NT2/D1 (cell line): ENCODE measurements around the gene CNPY3.
A peak's percentile ranks its signal among the peaks of the same experiment; 100 is the strongest.
"Not testable (repeated sequence)": the region's sequence is repeated elsewhere in the genome, so short reads cannot be mapped to it uniquely, and the experiment has no call there.

Experiments used
- DNase-seq: peaks from one replicate; pipeline ENCODE4 v3.0.0-alpha.2; 2011; ENCODE audit warnings: low read depth, low spot score
- H3K27me3 ChIP-seq: 2 replicates; pipeline ENCODE4 v1.6.0; 2011; ENCODE audit warnings: mild to moderate bottlenecking; ENCODE audit not compliant: insufficient read length, insufficient read depth
- H3K36me3 ChIP-seq: 2 replicates; pipeline ENCODE4 v1.6.1; 2011; ENCODE audit warnings: mild to moderate bottlenecking, low read length, mixed read lengths; ENCODE audit not compliant: insufficient read depth, insufficient read length
- H3K4me1 ChIP-seq: 2 replicates; pipeline ENCODE4 v1.5.1; 2011; ENCODE audit not compliant: insufficient read depth, insufficient read length
- H3K4me3 ChIP-seq: 2 replicates; pipeline ENCODE4 v1.5.1; 2011; ENCODE audit warnings: low read depth; ENCODE audit not compliant: insufficient read length
- H3K9ac ChIP-seq: 2 replicates; pipeline ENCODE4 v1.6.0; 2011; ENCODE audit warnings: low read depth; ENCODE audit not compliant: insufficient read length
- H3K9me3 ChIP-seq: 2 replicates; pipeline ENCODE4 v1.5.1; 2011; ENCODE audit warnings: mild to moderate bottlenecking, low read length; ENCODE audit not compliant: insufficient read depth
- SUZ12 ChIP-seq: IDR thresholded peaks from 2 replicates; pipeline ENCODE4 v1.6.1; 2011; ENCODE audit not compliant: insufficient read length, insufficient read depth; ENCODE audit errors: extremely low read depth
- YY1 ChIP-seq: IDR thresholded peaks from 2 replicates; pipeline ENCODE4 v1.6.1; 2011; ENCODE audit not compliant: insufficient read length, insufficient read depth
- ZNF274 ChIP-seq: IDR thresholded peaks from 2 replicates; pipeline ENCODE4 v1.6.1; 2011; ENCODE audit warnings: mild to moderate bottlenecking, low read depth, low read length

CNPY3 gene

DNA sequence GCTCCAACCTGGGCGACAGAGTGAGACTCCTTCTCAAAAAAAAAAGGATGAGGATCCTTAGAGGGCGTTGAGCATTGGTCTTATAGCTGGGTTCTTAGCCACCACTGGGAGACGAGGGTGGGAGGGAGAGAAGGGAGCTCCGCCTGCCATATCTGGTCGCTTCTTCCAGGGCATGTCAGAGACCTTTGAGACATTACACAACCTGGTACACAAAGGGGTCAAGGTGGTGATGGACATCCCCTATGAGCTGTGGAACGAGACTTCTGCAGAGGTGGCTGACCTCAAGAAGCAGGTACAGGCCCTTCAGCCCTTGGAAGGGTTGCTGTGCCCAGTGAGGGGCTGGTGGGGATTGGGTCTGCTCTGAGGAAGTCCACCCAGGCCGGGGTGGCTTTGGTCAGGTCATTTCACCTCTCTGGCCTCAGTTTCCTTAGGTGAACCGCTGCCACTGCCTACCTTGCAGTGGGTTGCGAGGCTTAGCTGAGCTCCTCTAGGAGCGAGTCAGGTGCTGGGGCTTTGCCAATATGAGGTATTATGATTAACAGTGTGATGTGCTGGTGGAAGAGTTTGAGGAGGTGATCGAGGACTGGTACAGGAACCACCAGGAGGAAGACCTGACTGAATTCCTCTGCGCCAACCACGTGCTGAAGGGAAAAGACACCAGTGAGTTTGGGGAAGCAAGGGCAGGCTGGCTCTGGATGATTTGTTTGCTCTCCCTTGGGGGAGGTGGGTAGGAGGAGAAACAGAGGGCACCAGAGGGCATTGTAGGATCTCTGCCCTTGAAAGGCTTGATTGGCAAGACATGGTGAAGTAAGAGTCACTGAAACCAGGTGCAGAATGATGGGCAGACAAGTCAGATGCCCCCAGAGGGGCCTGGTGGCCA is 8.5 kb downstream of the CNPY3 start:
- peaks cover 68% of the 10 kb centered on the region for H3K36me3 ChIP-seq
- H3K4me1 ChIP-seq: no peaks in the 10 kb centered on the region
- H3K9me3 ChIP-seq: no peaks in the 10 kb centered on the region
- no peak for DNase-seq
- no peak overlapping the region for H3K9ac ChIP-seq
- TF ChIP-seq ZNF274: no peak
- no peak for TF ChIP-seq YY1
- no peak for TF ChIP-seq SUZ12
- H3K27me3 ChIP-seq: no peaks in the 10 kb centered on the region
- no peak overlapping the region for H3K4me3 ChIP-seq

DNA sequence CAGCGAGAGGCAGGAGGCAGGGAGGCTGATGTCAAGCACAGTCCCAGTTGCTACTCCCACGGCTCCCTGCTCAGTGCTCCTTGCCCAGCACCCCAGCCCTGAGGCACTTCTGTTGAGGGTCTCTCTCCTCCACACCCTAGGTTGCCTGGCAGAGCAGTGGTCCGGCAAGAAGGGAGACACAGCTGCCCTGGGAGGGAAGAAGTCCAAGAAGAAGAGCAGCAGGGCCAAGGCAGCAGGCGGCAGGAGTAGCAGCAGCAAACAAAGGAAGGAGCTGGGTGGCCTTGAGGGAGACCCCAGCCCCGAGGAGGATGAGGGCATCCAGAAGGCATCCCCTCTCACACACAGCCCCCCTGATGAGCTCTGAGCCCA is 9.1 kb downstream of the CNPY3 start:
- H3K9ac ChIP-seq: no peak overlapping the region
- no peak overlapping the region for H3K4me3 ChIP-seq
- DNase-seq: no peak
- no peaks in the 10 kb centered on the region for H3K27me3 ChIP-seq
- TF ChIP-seq SUZ12: no peak
- TF ChIP-seq ZNF274: no peak
- TF ChIP-seq YY1: no peak
- H3K9me3 ChIP-seq: no peaks in the 10 kb centered on the region
- peaks cover 63% of the 10 kb centered on the region for H3K36me3 ChIP-seq
- no peaks in the 10 kb centered on the region for H3K4me1 ChIP-seq

DNA sequence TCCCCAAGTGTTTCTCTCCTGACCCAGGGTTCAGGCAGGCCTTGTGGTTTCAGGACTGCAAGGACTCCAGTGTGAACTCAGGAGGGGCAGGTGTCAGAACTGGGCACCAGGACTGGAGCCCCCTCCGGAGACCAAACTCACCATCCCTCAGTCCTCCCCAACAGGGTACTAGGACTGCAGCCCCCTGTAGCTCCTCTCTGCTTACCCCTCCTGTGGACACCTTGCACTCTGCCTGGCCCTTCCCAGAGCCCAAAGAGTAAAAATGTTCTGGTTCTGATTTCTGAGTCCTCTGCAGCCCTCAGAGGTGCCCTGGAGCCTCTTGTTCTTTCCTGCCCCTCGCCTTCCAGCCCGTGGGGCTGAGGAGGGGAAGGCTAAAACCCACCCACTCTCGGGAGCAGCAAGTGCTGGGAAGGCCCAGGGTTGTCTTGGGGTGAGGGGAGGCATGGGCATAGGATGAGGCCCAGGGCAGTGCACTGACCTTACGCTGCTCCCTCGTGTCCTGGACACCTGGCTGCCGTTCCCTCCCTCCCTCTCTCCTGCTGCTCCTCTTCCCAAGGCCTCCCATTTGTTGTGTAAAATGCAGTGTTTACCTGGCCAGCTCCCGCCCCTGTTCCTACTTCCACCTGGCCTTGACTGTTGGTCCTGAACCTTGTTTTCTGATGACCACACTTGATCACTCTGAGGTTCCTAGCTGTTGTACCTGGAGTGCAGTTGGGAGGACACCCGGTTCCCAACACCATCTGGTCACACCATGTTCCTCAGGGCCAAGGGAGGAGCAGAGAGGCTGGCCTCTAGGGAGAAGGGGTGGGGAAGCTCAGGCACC is 9.9 kb downstream of the CNPY3 start:
- Histone ChIP-seq H3K4me1 (no peaks in the 10 kb centered on the region), H3K9me3 (no peaks in the 10 kb centered on the region), H3K36me3 (peaks cover 61% of the 10 kb centered on the region), H3K27me3 (no peaks in the 10 kb centered on the region), H3K4me3 (no peak overlapping the region), H3K9ac (peak overlapping the region; percentile 10)
- DNase-seq: no peak
- no peak for TF ChIP-seq YY1
- no peak for TF ChIP-seq ZNF274
- no peak for TF ChIP-seq SUZ12

DNA sequence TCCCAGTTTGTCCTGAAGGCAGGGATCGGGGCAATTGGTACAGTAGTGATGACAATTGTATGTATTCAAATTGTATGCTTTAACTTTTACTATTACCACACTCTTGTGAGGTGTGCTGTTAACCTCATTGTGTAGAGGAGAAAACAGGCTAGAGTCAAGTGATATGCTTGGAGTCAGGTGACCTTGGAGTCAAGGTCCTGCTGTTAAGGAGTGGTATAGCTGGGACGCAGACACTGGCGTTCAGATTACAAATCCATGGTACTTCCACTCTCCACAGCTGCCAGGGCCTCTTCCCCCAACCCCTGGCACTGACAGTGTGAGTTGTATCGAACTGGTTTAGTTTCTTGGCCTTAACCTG is 10.5 kb downstream of the CNPY3 start:
- no peaks in the 10 kb centered on the region for H3K27me3 ChIP-seq
- no peaks in the 10 kb centered on the region for H3K9me3 ChIP-seq
- TF ChIP-seq YY1: no peak
- no peak for TF ChIP-seq SUZ12
- TF ChIP-seq ZNF274: no peak
- H3K36me3 ChIP-seq: peaks cover 55% of the 10 kb centered on the region
- no peaks in the 10 kb centered on the region for H3K4me1 ChIP-seq
- H3K9ac ChIP-seq: no peak overlapping the region
- no peak for DNase-seq
- H3K4me3 ChIP-seq: no peak overlapping the region

DNA sequence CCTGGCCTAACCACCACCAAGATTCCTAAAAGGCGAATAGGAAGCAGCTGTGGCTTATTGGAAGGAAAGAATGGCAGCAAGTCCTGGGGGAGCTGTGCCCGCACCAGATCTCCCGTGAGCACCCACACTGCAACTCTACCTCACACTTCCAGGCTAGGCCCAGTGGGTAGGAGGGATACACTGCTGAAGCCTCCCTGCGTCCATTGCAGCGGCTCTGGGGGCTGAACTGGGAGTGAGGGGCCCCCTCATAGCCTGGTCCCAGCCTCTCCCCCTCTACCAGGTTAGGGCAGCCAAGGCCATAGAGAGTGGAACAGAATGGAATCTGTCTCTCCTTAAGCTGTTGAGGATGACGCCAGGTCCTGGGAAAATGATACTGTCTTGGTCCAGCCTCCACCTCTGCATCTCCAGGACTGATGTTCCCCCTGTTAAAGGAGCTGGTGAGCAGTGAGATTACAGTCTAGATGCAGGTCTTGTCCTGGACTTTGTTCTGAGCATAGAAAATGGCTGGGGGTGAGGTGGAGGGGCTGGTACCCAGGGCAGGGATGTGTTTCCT is 11.3 kb downstream of the CNPY3 start:
- Histone ChIP-seq H3K4me1 (no peaks in the 10 kb centered on the region), H3K36me3 (peaks cover 48% of the 10 kb centered on the region), H3K9me3 (no peaks in the 10 kb centered on the region), H3K4me3 (no peak overlapping the region), H3K9ac (no peak overlapping the region), H3K27me3 (no peaks in the 10 kb centered on the region)
- DNase-seq: no peak
- TF ChIP-seq YY1 (no peak), SUZ12 (no peak), ZNF274 (no peak)

DNA sequence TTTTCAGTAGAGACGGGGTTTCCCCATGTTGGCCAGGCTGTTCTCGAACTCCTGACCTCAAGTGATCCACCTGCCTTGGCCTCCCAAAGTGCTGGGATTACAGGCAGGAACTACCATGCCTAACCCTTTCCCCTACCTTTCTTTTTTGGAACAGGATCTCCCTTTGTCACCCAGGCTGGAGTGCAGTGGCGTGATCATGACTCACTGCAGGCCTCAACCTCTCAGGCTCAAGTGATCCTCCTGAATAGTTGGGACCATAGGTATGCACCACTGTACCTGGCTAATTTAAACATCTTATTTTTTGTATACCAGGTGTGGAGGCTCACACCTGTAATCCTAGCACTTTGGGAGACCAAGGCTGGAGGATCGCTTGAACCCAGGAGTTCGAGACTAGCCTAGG is 12.1 kb downstream of the CNPY3 start:
- not testable (repeated sequence) for DNase-seq, H3K9me3 ChIP-seq, H3K4me3 ChIP-seq, H3K27me3 ChIP-seq, H3K9ac ChIP-seq, H3K4me1 ChIP-seq
- peaks cover 41% of the 10 kb centered on the region for H3K36me3 ChIP-seq

DNA sequence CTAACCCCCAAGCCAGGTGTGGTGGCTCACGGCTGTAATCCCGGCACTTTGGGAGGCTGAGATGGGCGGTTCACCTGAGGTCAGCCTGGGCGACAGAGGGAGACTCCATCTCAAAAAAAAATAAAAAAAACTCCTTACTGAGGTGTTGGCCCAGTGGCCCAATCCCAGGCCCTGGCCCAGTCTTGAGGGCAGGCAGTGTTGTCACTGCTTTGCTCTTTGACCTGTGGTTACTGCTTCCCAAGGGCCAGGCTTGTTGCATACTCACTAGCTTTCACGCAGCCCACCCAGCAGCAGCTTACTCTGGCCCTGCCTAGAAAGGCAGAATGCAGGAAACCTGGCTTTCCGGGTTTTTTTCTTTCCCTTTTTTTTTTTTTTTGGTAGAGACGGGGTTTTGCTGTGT is 13.2 kb downstream of the CNPY3 start:
- DNase-seq: no peak
- Histone ChIP-seq H3K4me3 (no peak overlapping the region), H3K9ac (no peak overlapping the region), H3K36me3 (peaks cover 32% of the 10 kb centered on the region), H3K27me3 (no peaks in the 10 kb centered on the region), H3K4me1 (no peaks in the 10 kb centered on the region), H3K9me3 (no peaks in the 10 kb centered on the region)
- TF ChIP-seq SUZ12 (no peak), ZNF274 (no peak), YY1 (no peak)
